Measurements from ENCODE around the gene CTBP1. TPM values are rescaled to one million over a fixed set of nuclear protein-coding genes. Genes with fewer than 3 reads are reported as not detected.

The CTBP1 gene
- total RNA-seq, 1 donor from 2014 or later: 171 TPM

GRCh38 chr4:1244081-1244977 is 4.6 kb downstream of the CTBP1 start:
- H3K4me3 ChIP-seq: no peak overlapping the region
- H3K9me3 ChIP-seq (ENCODE audit: low read depth): no peaks in the 10 kb centered on the region
- peaks cover 15% of the 10 kb centered on the region for H3K4me1 Mint-ChIP-seq
- no peak overlapping the region for H3K27ac Mint-ChIP-seq
- no peak for DNase-seq (ENCODE audit: low spot score)
- peaks cover 86% of the 10 kb centered on the region for H3K79me2 ChIP-seq (ENCODE audit: low read depth)
- TF ChIP-seq EZH2phosphoT487 (IDR thresholded peaks at IDR 0.05): no peak
- TF ChIP-seq CTCF (IDR thresholded peaks at IDR 0.05): no peak
- TF ChIP-seq EZH2 (IDR thresholded peaks at IDR 0.05): no peak
- H3K4me1 ChIP-seq: peaks cover 10% of the 10 kb centered on the region
- peak overlapping the region; percentile 58 for H3K4me3 Mint-ChIP-seq
- H3K36me3 Mint-ChIP-seq: peaks cover 15% of the 10 kb centered on the region
- H3F3A ChIP-seq (ENCODE audit: low read depth): no peaks in the 10 kb centered on the region
- peaks cover 11% of the 10 kb centered on the region for H3K27me3 Mint-ChIP-seq (ENCODE audit: insufficient read depth, low read depth)
- no peak overlapping the region for H3K4me2 ChIP-seq
- H3K27ac ChIP-seq: no peak overlapping the region
- H3K9ac ChIP-seq: no peak overlapping the region
- H3K36me3 ChIP-seq: no peaks in the 10 kb centered on the region
- peaks cover 79% of the 10 kb centered on the region for H4K20me1 ChIP-seq (ENCODE audit: low read depth)
- H3K27me3 ChIP-seq: no peaks in the 10 kb centered on the region
- no peak overlapping the region for H2AFZ ChIP-seq (replicated peaks)
- H3K9me3 Mint-ChIP-seq: no peaks in the 10 kb centered on the region

GRCh38 chr4:1243451-1244080 is 5.4 kb downstream of the CTBP1 start:
- H3K36me3 Mint-ChIP-seq: peaks cover 20% of the 10 kb centered on the region
- Histone ChIP-seq H3F3A (ENCODE audit: low read depth) (no peaks in the 10 kb centered on the region), H3K4me1 (peaks cover 10% of the 10 kb centered on the region), H3K27ac (no peak overlapping the region), H3K4me3 (no peak overlapping the region), H3K36me3 (no peaks in the 10 kb centered on the region), H2AFZ (replicated peaks) (no peak overlapping the region), H3K4me2 (no peak overlapping the region), H4K20me1 (ENCODE audit: low read depth) (peaks cover 86% of the 10 kb centered on the region), H3K9ac (no peak overlapping the region), H3K79me2 (ENCODE audit: low read depth) (peaks cover 94% of the 10 kb centered on the region), H3K9me3 (ENCODE audit: low read depth) (no peaks in the 10 kb centered on the region), H3K27me3 (no peaks in the 10 kb centered on the region)
- TF ChIP-seq CTCF (IDR thresholded peaks at IDR 0.05) (no peak), EZH2phosphoT487 (IDR thresholded peaks at IDR 0.05) (no peak), EZH2 (IDR thresholded peaks at IDR 0.05) (no peak)
- H3K4me3 Mint-ChIP-seq: no peak overlapping the region
- no peak overlapping the region for H3K27ac Mint-ChIP-seq
- H3K27me3 Mint-ChIP-seq (ENCODE audit: insufficient read depth, low read depth): peaks cover 11% of the 10 kb centered on the region
- no peak for DNase-seq (ENCODE audit: low spot score)
- H3K9me3 Mint-ChIP-seq: no peaks in the 10 kb centered on the region
- H3K4me1 Mint-ChIP-seq: peaks cover 15% of the 10 kb centered on the region

GRCh38 chr4:1242506-1243450 is 6.2 kb downstream of the CTBP1 start:
- H3K27ac Mint-ChIP-seq: peak overlapping the region; percentile 84
- H3K27ac ChIP-seq: no peak overlapping the region
- H3K4me3 Mint-ChIP-seq: peak overlapping the region; percentile 3
- H4K20me1 ChIP-seq (ENCODE audit: low read depth): peaks cover 87% of the 10 kb centered on the region
- H3K9me3 Mint-ChIP-seq: no peaks in the 10 kb centered on the region
- H3K79me2 ChIP-seq (ENCODE audit: low read depth): peaks cover 93% of the 10 kb centered on the region
- H3K36me3 ChIP-seq: no peaks in the 10 kb centered on the region
- peaks cover 11% of the 10 kb centered on the region for H3K27me3 Mint-ChIP-seq (ENCODE audit: insufficient read depth, low read depth)
- no peaks in the 10 kb centered on the region for H3K9me3 ChIP-seq (ENCODE audit: low read depth)
- no peak for TF ChIP-seq EZH2 (IDR thresholded peaks at IDR 0.05)
- no peak for TF ChIP-seq CTCF (IDR thresholded peaks at IDR 0.05)
- TF ChIP-seq EZH2phosphoT487 (IDR thresholded peaks at IDR 0.05): no peak
- DNase-seq (ENCODE audit: low spot score): no peak
- H3F3A ChIP-seq (ENCODE audit: low read depth): no peaks in the 10 kb centered on the region
- peaks cover 10% of the 10 kb centered on the region for H3K4me1 ChIP-seq
- H3K4me3 ChIP-seq: no peak overlapping the region
- no peak overlapping the region for H3K4me2 ChIP-seq
- H3K9ac ChIP-seq: no peak overlapping the region
- peaks cover 15% of the 10 kb centered on the region for H3K4me1 Mint-ChIP-seq
- H3K36me3 Mint-ChIP-seq: peaks cover 25% of the 10 kb centered on the region
- H2AFZ ChIP-seq (replicated peaks): no peak overlapping the region
- no peaks in the 10 kb centered on the region for H3K27me3 ChIP-seq
